KOPT-K1 (cell line): ENCODE measurements around the gene CHPT1.

Experiments
- H3K27ac ChIP-seq: fragments of 200-600 bp; sonication (generic); 2 replicates; pipeline ENCODE4 v1.5.1; 2016; ENCODE audit warnings: antibody characterized with exemption, mild to moderate bottlenecking, low read depth, low read length; ENCODE audit not compliant: poor library complexity, severe bottlenecking
- H3K36me3 ChIP-seq: fragments of 200-600 bp; sonication (generic); 2 replicates; pipeline ENCODE4 v1.5.1; 2017; ENCODE audit warnings: antibody characterized with exemption, mild to moderate bottlenecking, low read length, moderate library complexity; ENCODE audit not compliant: insufficient read depth
- H3K9me3 ChIP-seq: fragments of 200-600 bp; sonication (generic); 2 replicates; pipeline ENCODE4 v1.5.1; 2017; ENCODE audit warnings: antibody characterized with exemption, low read length, mild to moderate bottlenecking; ENCODE audit not compliant: insufficient read depth, poor library complexity, severe bottlenecking

Gene CHPT1

DNA sequence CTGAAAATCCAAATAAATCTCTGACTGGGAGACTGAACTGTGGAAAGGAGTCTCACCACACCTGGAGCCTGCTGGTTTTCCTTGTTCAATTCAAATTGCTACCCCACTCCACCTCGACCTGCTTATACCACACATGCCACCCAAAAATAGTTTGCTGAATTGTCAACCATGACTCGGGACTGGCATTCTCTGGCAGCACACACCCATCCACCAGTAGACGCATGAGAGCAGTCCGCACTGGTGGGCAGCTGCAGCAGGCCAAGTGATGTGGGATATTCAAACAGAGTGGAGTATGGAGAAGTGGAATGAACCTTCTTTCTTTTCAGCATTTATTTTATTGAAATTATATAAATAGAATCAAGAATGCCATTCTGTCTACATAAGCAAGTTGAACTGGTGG is 80.5 kb downstream of the CHPT1 start:
- no peaks in the 10 kb centered on the region for H3K9me3 ChIP-seq
- peak overlapping the region; percentile 71 for H3K27ac ChIP-seq
- H3K36me3 ChIP-seq: peaks cover 50% of the 10 kb centered on the region
